NCI-H2107 treated with DMSO at 0.1 percent for 48 hours (cell line): ENCODE data around the gene PASD1.
"Not testable (repeated sequence)": the region's sequence is repeated elsewhere in the genome, so short reads cannot be mapped to it uniquely, and the experiment has no call there.

Experiments used
- DNase-seq: peaks from one replicate; lab custom pipeline; 2025; ENCODE audit not compliant: unreplicated experiment; lab: John Stamatoyannopoulos, UW

PASD1 gene, protein sequence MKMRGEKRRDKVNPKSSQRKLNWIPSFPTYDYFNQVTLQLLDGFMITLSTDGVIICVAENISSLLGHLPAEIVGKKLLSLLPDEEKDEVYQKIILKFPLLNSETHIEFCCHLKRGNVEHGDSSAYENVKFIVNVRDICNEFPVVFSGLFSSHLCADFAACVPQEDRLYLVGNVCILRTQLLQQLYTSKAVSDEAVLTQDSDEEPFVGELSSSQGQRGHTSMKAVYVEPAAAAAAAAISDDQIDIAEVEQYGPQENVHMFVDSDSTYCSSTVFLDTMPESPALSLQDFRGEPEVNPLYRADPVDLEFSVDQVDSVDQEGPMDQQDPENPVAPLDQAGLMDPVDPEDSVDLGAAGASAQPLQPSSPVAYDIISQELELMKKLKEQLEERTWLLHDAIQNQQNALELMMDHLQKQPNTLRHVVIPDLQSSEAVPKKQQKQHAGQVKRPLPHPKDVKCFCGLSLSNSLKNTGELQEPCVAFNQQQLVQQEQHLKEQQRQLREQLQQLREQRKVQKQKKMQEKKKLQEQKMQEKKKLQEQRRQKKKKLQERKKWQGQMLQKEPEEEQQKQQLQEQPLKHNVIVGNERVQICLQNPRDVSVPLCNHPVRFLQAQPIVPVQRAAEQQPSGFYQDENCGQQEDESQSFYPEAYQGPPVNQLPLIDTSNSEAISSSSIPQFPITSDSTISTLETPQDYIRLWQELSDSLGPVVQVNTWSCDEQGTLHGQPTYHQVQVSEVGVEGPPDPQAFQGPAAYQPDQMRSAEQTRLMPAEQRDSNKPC

DNA sequence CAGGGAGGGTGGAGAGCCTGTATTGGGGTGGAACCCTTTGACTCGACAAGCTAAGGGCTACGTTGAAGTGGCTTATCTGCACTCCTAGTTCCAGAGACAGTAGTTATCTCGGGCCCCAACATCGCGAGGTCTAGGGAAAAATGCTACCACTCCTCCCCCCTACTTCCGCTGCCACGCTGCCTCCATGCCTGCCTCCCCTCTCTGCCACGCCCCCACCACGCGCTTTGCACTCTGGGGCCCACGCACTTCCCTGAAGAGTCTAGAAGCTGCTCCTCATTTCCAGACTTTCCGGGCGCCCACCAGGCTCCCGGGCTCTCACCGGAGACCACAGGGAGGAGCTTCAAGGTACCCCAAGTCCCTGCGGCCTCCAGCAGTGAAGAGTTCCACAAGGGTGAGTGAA is at the start of gene PASD1:
PASD1 (plus strand) TSS at position 227 of the 400 bp plus-strand sequence. CDS start 37,879 bp downstream, outside the sequence.
- no peak for DNase-seq

DNA sequence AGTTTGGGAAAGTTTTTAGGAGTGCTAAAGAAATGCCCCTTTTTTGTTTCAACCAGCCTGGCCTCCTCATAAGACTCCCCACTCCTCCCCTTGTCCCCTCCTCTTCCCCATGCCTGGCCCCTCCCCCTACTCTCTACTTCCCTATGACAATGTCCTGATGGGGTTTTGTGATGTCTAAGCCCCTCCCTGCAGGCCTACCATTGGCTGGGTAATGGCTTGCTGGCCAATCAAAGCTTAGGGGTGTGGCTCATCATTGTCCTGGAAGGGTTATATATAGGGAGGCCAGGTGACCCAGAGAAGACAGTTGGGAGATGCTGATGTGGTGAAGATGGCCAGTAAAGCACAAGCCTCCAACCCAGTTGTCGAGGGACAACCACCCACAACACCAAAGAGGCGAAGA is 48.2 kb upstream of the PASD1 start:
- no peak for DNase-seq

DNA sequence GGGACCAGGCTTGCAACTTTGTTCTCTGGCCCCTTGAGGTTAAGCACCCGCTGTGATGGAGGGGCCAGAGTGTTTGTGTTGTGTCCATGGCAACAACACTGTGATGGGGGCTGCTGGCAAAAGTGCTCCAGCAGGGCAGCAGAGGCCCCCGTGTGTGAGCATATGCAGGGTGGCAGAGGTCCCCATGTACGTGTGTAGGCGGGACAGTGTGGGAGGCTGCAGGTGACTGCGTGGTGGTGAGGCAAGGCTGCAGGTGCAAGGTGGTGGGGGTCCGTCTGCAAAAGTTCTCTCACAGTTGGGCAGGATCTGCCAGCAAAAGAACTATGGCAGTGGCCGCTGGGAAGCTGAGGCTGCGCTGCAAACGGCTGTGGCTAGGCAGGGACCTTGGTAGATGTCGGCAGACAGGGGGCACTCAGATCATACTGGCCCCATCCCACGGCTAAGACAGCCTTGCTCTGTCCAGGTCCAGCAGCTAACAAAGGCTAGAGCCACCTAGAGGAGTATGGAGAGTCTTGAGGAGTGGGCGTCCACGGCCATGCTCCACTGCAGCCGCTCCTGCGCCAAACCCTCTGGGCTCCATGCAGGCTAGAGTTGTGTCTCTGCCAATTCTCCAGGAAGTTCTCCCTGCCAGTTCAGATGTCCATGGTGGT is 46.8 kb upstream of the PASD1 start:
- no peak for DNase-seq

DNA sequence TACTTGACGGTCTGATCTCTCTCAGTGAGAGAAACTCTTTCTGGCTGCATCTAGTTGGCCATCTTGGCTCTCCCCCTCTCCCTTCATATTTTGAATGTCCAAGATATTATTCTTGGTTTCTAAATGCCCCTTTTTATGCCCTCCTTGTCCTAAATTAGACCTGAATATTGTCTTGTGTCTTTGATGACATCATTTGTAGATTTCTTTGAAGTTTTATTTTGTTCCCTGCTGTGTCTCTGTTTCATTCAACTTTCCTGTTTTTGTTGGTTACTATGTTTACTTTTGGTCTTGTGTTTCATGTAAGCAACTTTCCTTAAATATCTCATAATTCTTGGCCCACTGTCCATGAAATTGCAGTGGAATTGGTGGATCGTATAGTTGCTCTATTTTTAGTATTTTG is 46.1 kb upstream of the PASD1 start:
- no peak for DNase-seq

DNA sequence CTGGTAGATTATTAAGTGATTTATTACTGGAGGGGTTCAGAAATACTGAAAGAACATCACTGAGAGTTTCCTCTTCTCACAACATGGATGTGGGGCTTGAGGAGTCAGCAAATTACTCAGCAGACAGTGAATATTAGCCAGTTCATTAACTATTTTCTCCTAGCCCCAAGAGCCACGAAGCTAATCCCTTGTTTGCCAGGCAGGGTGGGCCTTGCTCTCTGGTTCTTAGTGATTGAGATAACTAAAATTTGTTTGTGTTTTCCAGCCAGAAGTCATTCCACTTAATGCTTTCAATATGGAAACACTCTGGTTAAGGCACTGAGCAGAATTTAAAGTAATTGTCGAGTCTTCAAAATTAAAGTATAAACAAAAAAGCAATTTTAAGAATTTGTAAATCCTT is 40.1 kb upstream of the PASD1 start:
- no peak for DNase-seq

DNA sequence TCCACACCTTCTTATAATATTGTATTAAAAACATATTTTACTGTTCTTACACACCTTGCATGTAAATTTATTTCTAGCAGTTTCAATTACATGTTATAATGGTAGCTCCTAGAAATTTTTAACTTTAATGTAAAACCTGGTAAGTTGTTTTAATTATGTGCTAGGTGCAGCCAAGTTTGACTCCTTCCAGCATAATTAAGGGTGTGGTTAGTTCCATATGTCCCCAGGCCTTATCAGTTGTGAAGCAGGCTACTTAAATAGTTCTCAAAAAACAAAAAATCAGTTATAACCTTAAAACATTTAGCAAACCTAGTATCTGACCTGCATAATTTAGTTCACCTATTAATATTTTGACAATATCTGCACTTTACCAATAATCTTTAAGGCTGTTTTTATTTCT is 26.9 kb upstream of the PASD1 start:
- DNase-seq: no peak

DNA sequence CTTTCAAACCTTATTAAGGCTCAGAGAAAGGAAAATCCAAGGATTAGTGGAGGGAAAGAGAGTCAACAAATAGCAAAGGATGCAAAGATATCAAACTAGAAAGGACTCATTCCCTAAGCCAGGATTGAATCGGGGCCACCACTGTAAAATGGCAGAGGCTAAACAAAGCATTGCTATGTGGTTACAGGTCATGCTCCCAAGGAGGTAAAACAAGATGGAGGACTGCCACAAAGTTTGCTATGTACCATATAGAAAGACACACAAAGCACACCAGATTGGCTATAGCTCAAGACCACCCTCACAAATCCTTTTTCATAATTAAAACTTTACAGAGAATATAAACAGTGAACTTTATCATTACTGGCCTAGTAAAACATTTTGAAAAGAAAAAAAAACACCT is 25.9 kb upstream of the PASD1 start:
- DNase-seq: no peak

DNA sequence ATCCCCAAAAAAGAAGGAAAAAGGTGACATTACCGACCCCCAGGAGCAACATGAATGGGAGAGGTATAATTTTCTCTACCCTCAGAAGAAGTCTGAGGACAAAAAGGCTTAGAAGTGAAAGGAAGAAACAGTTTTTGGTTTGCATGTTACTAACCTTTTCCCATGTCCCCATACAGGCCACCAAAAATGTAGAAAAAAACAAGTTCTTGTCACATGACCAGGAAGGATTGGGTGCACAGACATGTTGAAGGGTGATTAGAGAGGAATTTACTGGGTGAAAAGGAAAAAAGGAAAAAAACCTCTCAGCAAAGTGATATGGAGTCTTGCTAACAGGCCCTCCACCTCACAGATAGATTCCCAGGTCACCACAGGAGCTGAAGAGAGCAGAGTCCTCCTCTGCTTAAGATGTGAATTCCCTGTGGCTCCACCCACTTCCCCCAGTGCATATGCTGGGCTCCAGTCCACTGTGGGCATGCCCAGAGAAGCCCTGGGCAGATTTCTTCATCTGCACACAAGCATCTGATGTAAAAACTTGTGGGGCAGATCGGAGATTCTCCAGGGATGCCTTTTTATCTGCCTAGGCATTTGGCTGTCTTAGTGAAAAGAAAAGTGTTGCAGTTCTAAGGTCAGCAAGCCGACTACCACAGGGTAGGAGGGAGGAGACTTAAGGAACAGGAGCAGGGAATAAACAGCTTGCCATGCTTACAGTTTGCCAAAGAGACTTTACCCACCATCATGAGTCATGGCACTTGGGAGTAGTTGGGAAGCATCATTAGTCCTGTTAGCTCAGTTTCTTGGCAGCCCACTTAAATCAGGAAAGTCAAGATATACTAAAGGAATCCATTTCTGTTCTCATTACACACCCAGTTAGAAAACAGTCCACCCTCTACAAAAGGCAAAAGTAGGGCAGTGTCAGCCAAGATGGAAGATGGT is 25.0 kb upstream of the PASD1 start:
- DNase-seq: no peak

DNA sequence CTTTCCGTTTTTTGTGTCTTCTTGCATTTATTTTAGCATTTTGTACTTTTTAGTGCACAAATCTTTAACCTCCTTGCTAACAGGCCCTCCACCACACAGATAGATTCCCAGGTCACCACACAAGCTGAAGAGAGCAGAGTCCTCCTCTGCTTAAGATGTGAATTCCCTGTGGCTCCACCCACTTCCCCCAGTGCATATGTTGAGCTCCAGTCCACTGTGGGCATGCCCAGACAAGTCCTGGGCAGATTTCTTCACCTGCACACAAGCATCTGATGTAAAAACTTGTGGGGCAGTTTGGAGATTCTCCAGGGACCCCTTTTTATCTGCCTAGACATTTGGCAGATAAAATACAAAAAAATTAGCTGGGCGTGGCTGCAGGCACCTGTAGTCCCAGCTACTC is 19.8 kb upstream of the PASD1 start:
- no peak for DNase-seq

DNA sequence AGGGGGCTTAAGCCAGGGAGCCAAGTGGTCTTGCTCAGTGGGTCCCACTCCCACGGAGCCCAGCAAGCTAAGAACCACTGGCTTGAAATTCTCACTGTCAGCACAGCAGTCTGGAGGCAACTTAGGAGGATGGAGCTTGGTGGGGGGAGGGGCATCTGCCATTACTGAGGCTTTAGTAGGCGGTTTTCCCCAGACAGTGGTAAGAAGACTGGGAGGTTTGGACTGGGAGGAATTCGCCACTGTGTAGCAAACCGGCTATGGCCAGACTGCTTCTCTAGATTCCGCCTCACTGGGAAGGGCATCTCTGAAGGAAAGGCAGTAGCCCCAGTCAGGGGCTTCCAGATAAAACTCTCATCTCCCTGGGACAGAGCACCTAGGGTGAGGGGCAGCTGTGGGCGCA is 17.2 kb upstream of the PASD1 start:
- not testable (repeated sequence) for DNase-seq

DNA sequence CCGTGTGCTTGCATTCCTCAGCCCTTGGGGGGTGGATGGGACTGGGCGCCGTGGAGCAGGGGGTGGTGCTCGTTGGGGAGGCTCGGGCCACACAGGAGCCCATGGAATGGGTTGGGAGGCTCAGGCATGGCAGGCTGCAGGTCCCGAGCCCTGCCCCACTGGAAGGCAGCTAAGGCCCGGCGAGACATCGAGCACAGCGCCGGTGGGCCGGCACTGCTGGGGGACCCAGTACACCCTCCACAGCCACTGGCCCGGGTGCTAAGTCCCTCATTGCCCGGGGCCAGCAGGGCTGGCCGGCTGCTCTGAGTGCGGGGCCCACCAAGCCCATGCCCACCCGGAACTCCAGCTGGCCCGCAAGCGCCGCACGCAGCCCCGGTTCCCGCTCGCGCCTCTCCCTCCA is 12.3 kb upstream of the PASD1 start:
- not testable (repeated sequence) for DNase-seq

DNA sequence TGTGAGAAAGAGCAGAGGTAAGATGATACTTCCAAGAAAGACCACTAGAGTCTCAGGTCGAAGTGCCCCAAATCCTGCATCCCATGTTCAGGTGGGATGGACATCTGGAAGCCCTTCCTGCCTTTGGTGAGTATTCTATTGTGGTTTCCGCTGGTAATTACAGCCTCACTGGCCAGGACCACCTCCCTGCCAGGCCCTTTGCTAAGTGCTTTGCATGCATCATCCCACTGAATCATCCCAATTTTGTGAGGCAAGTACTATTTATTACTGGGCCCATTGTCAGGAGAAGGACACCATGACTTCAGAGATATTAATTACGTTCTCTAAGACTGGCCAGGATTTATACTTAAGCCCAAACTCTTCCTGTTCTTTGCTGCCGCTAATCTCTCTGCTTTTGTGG is 10.7 kb upstream of the PASD1 start:
- no peak for DNase-seq

DNA sequence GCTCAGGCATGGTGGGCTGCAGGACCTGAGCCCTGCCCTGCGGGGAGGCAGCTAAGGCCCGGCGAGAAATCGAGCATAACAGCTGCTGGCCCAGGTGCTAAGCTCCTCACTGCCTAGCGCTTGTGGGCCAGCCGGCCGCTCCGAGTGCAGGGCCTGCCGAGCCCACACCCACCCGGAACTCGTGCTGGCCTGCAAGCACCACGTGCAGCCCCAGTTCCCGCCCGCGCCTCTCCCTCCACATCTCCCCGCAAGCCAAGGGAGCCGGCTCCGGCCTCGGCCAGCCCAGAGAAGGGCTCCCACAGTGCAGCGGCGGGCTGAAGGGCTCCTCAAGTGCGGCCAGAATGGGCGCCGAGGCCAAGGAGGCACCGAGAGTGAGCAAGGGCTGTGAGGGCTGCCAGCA is 8.2 kb upstream of the PASD1 start:
- not testable (repeated sequence) for DNase-seq

DNA sequence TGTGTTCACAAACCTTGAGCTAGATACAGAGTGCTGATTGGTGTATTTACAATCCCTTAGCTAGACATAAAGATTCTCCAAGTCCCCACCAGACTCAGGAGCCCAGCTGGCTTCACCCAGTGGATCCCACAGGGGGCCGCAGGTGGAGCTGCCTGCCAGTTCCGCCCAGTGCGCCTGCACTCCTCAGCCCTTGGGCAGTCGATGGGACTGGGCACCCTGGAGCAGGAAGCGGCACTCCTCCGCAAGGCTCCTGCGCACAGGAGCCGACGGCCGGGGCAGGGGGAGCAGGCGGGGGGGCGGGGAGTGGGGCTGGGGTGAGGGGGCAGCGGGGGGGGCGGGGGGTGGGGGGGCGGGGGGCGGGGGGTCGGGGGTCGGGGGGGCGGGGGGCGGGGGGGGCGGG is 990 bp upstream of the PASD1 start:
- DNase-seq: not testable (repeated sequence)

DNA sequence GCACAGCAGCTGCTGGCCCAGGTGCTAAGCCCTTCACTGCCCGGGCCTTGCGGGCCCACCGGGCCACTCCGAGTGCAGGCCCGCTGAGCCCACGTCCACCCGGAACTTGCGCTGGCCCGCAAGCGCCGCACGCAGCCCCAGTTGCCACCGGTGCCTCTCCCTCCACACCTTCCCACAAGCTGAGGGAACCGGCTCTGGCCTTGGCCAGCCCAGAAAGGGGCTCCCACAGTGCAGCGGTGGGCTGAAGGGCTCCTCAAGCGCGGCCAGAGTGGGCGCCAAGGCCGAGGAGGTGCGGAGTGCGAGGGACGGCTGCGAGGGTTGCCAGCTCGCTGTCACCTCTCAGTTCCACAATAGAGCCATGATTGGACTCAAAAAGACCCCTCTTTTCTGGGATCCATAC is 472 bp upstream of the PASD1 start:
- not testable (repeated sequence) for DNase-seq

DNA sequence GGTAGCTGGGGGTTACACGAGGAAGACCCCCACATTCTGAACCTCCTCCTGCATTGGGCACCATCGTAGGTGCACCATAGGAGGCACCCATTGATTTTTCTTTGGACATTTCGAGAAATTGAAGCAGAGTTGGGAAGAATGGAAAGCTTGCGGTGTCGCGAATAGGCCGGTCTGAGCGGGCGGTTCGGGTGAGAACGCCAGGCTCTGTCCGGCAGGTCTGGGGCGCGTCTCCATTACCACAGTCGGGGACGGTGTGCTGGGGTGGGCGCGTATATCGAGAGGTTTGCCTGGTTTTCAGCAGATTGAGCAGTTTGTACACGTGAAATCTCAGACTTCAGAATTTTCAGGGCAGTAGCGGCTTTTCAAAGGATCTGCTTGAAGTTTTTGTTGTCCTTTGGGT is 560 bp downstream of the PASD1 start:
- DNase-seq: no peak

DNA sequence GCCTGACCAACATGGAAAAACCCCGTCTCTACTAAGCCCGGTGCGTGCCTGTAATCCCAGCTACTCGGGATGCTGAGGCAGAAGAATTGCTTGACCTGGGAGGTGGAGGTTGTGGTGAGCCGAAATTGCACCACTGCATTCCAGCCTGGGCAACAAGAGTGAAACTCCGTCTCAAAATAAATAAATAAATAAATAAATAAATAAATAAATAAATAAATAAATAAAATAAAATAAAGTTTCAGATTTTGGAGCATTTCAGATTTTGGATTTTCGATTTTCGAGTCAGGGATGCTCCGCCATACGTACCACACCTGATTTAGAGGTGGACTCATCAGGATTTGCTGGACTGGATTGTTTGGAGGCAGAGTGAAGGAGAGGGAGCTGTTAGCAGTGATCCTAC is 3.4 kb downstream of the PASD1 start:
- not testable (repeated sequence) for DNase-seq

DNA sequence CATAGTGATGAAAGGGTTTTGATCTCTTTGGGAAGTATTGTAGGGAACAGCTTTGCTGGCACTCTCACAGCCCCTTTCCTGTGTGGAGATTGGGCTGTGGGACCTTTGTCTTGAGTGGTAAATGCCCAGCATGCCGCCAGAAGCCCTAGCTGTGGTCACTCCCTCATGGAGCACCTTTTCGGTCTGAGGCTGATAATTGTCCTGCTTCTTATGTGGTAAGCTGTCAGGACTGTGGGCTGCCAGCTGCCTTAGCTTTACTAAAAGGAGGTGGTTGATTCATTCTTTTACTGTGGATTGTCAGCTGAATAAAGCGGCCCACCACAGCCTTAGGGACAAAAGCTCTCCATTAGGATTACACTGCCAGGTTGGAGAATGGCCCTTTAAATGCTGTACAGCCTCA is 7.1 kb downstream of the PASD1 start:
- no peak for DNase-seq

DNA sequence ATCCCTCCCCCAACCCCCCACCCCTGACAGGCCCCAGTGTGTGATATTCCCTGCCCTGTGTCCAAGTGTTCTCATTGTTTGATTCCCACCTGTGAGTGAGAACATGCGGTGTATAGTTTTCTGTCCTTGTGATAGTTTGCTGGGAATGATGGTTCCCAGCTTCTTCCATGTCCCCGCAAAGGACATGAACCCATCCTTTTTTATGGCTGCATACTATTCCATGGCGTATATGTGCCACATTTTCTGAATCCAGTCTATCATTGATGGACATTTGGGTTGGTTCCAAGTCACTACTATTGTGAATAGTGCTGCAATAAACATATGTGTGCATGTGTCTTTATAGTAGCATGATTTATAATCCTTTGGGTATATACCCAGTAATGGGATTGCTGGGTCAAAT is 29.9 kb downstream of the PASD1 start:
- not testable (repeated sequence) for DNase-seq

DNA sequence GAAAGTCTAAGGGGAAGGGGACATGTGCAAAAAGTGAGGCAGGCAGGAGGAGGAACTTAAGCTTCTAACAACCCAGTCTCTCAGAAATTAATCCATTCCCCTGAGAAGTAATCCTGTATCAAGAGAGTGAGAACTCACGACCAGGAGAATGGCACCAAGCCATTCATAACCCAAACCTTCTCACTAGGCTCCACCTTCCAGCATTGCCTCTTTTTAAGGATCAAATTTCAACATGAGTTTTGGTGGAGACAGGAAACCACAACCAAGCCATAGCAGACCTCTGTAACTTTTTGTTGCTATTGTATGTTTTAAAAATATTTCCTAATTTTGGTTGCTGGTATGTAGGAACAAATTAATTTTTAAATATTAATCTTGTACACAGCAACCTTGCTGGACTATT is 32.8 kb downstream of the PASD1 start:
- DNase-seq: peak; percentile 20

DNA sequence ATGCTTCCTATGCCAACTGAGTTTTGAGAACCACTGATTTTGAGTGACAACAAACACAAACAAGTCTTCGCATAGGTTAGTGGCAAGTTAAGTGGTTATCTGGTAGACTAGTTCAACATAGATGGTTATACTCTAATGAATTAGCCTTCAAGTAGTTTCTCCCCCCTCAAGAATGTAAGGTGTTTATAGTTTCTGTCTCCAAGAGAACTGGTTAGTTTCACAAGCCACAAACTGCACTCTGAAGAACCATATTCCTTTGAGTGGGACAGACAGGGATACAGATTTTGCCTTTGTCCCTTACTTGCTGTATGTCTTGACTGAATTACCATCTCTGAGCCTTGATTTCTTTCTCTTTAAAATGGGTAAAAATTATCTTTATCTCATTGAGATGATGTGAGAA is 41.5 kb downstream of the PASD1 start:
- DNase-seq: no peak
